ENCODE measurements around the gene AK1. TPM values are rescaled to one million over a fixed set of nuclear protein-coding genes. Genes with fewer than 3 reads are reported as not detected.

AK1 gene
- total and polyA plus RNA-seq, 2 of the 8 experiments (the other 6 are each of a cell fraction or from before 2014, with no cell fraction given) = 37.9 to 39.2 TPM

DNA sequence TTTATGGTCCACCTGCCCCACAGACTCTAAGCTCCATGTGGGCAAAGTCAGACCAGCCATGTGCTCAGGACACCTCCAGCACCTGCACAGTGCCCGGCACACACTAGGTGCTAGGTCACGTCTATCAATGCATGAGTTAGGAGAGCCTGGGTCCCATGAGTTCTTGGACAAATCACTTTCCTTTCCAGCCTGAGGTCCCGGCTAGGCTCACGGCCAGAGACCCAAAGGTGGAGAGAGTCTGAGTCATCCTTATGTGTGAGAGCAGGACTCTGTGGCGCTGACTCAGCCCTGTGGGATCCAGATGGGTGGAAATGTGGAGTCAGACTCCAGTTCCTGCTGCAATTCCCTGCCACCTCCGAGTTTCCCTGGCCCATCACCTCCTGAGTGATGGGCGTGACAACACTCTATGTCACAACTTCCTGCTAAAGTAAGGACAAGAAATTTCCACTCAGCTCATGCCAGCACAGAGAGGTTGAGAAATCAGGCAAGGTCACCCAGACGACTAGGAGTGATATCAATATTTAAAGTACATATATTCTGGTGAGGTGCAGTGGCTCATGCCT, 41.9 kb upstream of the AK1 start:
- Histone ChIP-seq H3K9ac (replicated peaks in 1 of 4; ENCODE audit: extremely low read depth in 1 of 4, low read depth in 3 of 4, low read length in 3 of 4) (no peak overlapping the region), H2AFZ (ENCODE audit: low read length) (no peak overlapping the region), H3K79me2 (ENCODE audit: control insufficient read depth in 1 of 2, insufficient read depth in 2 of 2, low read length in 2 of 2) (no peaks in the 10 kb centered on the region), H3K18ac (ENCODE audit: extremely low read depth, low read length) (no peak overlapping the region), H3K4ac (replicated peaks; ENCODE audit: insufficient read length, low read depth, low read length) (no peak overlapping the region), H2BK5ac (ENCODE audit: low read depth, low read length) (no peak overlapping the region), H3K23ac (ENCODE audit: insufficient read length) (no peak overlapping the region), H4K20me1 (replicated peaks in 1 of 2; ENCODE audit: control insufficient read depth in 1 of 2, insufficient read depth in 2 of 2, low read length in 2 of 2) (peaks cover 0 to 3% of the 10 kb centered on the region in 2 experiments), H3K9me3 (ENCODE audit: insufficient read depth in 2 of 2, low read depth in 1 of 2, low read length in 1 of 2) (no peaks in the 10 kb centered on the region), H2AK5ac (ENCODE audit: low read depth, low read length) (no peak overlapping the region), H3K23me2 (ENCODE audit: low read depth, low read length) (peaks cover 5% of the 10 kb centered on the region), H2BK15ac (ENCODE audit: low read length) (no peak overlapping the region), H3K14ac (ENCODE audit: insufficient read length) (no peak overlapping the region), H3K4me3 (ENCODE audit: extremely low read depth in 1 of 4, insufficient read depth in 2 of 4, low read depth in 3 of 4, low read length in 4 of 4) (no peak overlapping the region), H3K27me3 (replicated peaks in 1 of 4; ENCODE audit: control insufficient read depth in 3 of 4, extremely low read depth in 1 of 4, insufficient read depth in 3 of 4, low read length in 3 of 4) (peaks cover 0 to 14% (median 10%) of the 10 kb centered on the region in 4 experiments; a peak in 5 of 7 replicates), H3K36me3 (ENCODE audit: control insufficient read depth in 2 of 4, insufficient read depth in 4 of 4, low read length in 3 of 4) (no peaks in the 10 kb centered on the region), H4K91ac (replicated peaks; ENCODE audit: insufficient read length, low read length) (no peak overlapping the region), H2BK20ac (ENCODE audit: low read length) (no peak overlapping the region), H3K79me1 (ENCODE audit: low read depth, low read length) (no peaks in the 10 kb centered on the region), H3K56ac (replicated peaks; ENCODE audit: insufficient read length, low read depth, low read length) (no peak overlapping the region), H2BK120ac (replicated peaks; ENCODE audit: low read depth, low read length) (no peak overlapping the region), H4K8ac (ENCODE audit: extremely low read depth, insufficient read depth, low read length) (peak overlapping the region; percentile 31; the same call in 1 of the 2 replicates), H3K27ac (ENCODE audit: low read depth, low read length) (no peak overlapping the region), H3K4me1 (replicated peaks in 1 of 4; ENCODE audit: control insufficient read depth in 3 of 4, insufficient read depth in 4 of 4, low read length in 3 of 4) (peaks cover 4 to 8% (median 7%) of the 10 kb centered on the region in 4 experiments), H3K4me2 (ENCODE audit: insufficient read depth in 1 of 2, low read depth in 2 of 2, low read length in 2 of 2) (no peak overlapping the region), H2BK12ac (ENCODE audit: low read depth, low read length) (no peak overlapping the region), H4K5ac (ENCODE audit: insufficient read length, low read depth, low read length) (no peak overlapping the region)
- CTCF ChIA-PET (ENCODE audit: partially characterized antibody) = interaction anchor here (0.7 to 6.7 kb wide), 19 partner anchors 9 to 1362 kb away, joined by 3 to 114 read pairs (median 4); partner anchors contain the start of gene TOR2A
- FAIRE-seq (no peak), DNase-seq (ENCODE audit: low read depth in 1 of 2, low spot score in 2 of 2) (no peak)
- POLR2A ChIA-PET (ENCODE audit: partially characterized antibody) = interaction anchor here (0.6 to 1.5 kb wide), 8 partner anchors 9 to 214 kb away, joined by 3 to 5 read pairs (median 3); no protein-coding TSS in a partner anchor
- WGBS, 2 experiments (ENCODE audit: extremely low coverage in 1 of 2, insufficient coverage in 1 of 2, insufficient read length in 1 of 2, insufficient replicate concordance in 2 of 2, low coverage in 1 of 2, low lambda C conversion rate in 2 of 2, missing lambda C conversion rate in 1 of 2) = 89% methylated on average over 8 of the region's 8 CpGs; no CpG with 5 or more reads in 1 of the 2 experiments
- TF ChIP-seq BACH1 (IDR thresholded peaks at IDR 0.05; ENCODE audit: low read length) (0 out of 2 replicates have a peak, but pooled peaks have one; percentile 33), CHD1 (IDR thresholded peaks at IDR 0.05; ENCODE audit: low read depth, low read length) (no peak), RBBP5 (IDR thresholded peaks at IDR 0.05; ENCODE audit: borderline replicate concordance, low read depth, low read length) (no peak), TEAD4 (IDR thresholded peaks at IDR 0.05; ENCODE audit: low read depth, low read length) (no peak)

All from H1 (cell line).